ENCODE data around the gene GAL3ST3.

GAL3ST3 gene

DNA sequence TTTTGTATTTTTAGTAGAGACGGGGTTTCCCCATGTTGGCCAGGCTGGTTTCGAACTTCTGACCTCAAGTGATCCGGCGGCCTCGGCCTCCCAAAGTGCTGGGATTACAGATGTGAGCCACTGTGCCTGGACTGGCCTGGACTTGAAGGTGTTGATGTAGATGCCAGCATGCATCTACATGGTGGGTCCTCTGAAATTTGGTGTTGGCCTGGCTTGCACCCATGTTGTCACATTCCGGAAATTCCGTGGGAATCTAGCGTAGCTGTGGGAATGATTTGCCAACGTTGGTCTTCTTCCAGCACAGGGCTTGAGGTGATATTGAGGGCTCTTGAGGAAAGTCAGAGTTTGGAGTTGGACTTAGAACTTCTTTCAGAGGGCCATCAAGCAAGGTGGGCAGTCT is 27.6 kb upstream of the GAL3ST3 start:
- Mint-ChIP-seq H3K4me1 (peaks cover 51% of the 10 kb centered on the region), H3K27ac (no peak overlapping the region), H3K9me3 (no peaks in the 10 kb centered on the region), H3K36me3 (ENCODE audit: low read depth) (peaks cover 54% of the 10 kb centered on the region), H3K27me3 (ENCODE audit: low read depth, poor library complexity) (peaks cover 2% of the 10 kb centered on the region), H3K4me3 (no peak overlapping the region)
- no peak for DNase-seq
- TF ChIP-seq, protein P1, sequence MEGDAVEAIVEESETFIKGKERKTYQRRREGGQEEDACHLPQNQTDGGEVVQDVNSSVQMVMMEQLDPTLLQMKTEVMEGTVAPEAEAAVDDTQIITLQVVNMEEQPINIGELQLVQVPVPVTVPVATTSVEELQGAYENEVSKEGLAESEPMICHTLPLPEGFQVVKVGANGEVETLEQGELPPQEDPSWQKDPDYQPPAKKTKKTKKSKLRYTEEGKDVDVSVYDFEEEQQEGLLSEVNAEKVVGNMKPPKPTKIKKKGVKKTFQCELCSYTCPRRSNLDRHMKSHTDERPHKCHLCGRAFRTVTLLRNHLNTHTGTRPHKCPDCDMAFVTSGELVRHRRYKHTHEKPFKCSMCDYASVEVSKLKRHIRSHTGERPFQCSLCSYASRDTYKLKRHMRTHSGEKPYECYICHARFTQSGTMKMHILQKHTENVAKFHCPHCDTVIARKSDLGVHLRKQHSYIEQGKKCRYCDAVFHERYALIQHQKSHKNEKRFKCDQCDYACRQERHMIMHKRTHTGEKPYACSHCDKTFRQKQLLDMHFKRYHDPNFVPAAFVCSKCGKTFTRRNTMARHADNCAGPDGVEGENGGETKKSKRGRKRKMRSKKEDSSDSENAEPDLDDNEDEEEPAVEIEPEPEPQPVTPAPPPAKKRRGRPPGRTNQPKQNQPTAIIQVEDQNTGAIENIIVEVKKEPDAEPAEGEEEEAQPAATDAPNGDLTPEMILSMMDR (IDR thresholded peaks at IDR 0.05) = no peak

DNA sequence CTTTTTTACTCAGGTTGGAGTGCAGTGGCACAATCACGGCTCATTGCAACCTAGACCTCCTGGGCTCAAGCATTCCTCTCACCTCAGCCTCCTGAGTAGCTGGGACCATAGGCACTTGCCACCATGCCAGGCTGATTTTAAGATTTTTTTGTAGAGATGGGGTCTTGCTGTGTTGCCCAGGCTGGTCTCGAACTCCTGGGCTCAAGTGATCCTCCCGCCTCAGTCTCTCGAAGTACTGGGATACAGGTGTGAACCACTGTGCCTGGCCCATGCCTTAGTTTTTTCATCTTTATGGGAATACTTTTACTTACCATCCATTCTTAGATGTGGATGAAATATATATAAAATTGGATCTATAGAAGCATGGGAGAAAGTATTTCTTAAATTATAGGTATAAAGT is 26.3 kb upstream of the GAL3ST3 start:
- H3K4me1 Mint-ChIP-seq = peaks cover 51% of the 10 kb centered on the region
- no peak overlapping the region for H3K4me3 Mint-ChIP-seq
- no peaks in the 10 kb centered on the region for H3K9me3 Mint-ChIP-seq
- no peak overlapping the region for H3K27ac Mint-ChIP-seq
- peaks cover 54% of the 10 kb centered on the region for H3K36me3 Mint-ChIP-seq (ENCODE audit: low read depth)
- DNase-seq = no peak
- TF ChIP-seq, protein P1 (IDR thresholded peaks at IDR 0.05) = no peak
- peaks cover 2% of the 10 kb centered on the region for H3K27me3 Mint-ChIP-seq (ENCODE audit: low read depth, poor library complexity)

DNA sequence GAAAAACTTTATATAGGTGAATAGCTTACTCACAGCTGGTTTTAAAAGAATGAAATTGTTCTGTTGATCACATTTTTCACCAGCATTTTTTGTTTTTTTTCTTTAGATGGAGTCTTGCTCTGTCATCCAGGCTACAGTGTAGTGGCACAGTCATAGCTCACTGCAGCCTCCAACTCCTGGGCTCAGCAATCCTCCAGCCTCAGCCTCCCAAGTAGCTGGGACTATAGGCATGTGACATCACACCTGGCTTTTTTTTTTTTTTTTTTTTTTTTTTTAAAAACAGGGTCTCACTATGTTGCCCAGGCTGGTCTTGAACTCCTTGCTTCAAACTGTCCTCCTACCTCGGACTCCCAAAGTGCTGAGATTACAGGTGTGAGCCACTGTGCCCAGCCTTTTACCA is 24.7 kb upstream of the GAL3ST3 start:
- H3K4me1 Mint-ChIP-seq = peaks cover 44% of the 10 kb centered on the region
- H3K27ac Mint-ChIP-seq = no peak overlapping the region
- H3K27me3 Mint-ChIP-seq (ENCODE audit: low read depth, poor library complexity) = peaks cover 2% of the 10 kb centered on the region
- no peaks in the 10 kb centered on the region for H3K9me3 Mint-ChIP-seq
- H3K36me3 Mint-ChIP-seq (ENCODE audit: low read depth) = peaks cover 55% of the 10 kb centered on the region
- no peak for DNase-seq
- TF ChIP-seq, protein P1 (IDR thresholded peaks at IDR 0.05) = no peak
- no peak overlapping the region for H3K4me3 Mint-ChIP-seq

DNA sequence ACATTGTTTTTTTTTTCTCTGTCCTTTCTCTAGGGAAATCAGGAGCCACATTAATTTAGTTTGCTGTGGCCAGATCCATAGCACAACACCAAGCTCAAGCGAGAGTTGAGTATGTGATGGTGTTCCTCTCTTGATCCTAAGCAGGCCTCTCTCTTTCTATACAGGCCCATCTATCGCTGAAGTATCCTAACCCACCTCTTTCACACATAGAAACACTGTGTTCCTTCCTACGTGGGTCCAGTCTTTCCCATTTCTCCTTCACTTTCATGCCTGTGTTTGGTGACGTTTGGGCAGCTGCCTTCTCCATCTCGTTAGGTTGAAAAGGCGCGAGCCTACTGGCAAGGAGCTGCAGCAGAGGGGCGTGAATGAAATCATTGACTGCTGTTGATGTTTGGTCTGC is 23.6 kb upstream of the GAL3ST3 start:
- Mint-ChIP-seq H3K27me3 (ENCODE audit: low read depth, poor library complexity) (no peaks in the 10 kb centered on the region), H3K27ac (no peak overlapping the region), H3K36me3 (ENCODE audit: low read depth) (peaks cover 56% of the 10 kb centered on the region), H3K9me3 (no peaks in the 10 kb centered on the region), H3K4me1 (peaks cover 47% of the 10 kb centered on the region), H3K4me3 (peak overlapping the region; percentile 91)
- no peak for DNase-seq
- TF ChIP-seq, protein P1 (IDR thresholded peaks at IDR 0.05) = no peak

DNA sequence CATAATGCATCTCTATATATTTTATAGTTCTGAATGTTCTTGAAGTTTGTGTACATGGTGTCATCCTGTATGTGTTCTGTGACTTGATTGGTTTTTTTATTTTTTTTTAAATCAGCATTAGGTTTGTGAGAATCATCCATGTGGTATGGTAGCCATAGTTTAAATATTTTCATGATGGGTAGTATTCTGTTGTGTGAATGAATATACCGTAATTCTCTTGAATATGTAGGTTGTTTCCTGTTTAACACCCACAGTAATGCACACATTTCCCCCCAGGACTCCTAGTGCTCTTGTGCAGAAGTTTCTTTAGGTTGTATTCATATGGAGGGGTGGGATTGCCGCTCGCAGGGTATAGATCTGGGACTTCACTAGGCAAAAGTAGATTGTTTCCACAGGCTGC is 23.1 kb upstream of the GAL3ST3 start:
- peaks cover 48% of the 10 kb centered on the region for H3K4me1 Mint-ChIP-seq
- H3K27ac Mint-ChIP-seq = no peak overlapping the region
- peaks cover 56% of the 10 kb centered on the region for H3K36me3 Mint-ChIP-seq (ENCODE audit: low read depth)
- TF ChIP-seq, protein P1 (IDR thresholded peaks at IDR 0.05) = no peak
- H3K4me3 Mint-ChIP-seq = peak overlapping the region; percentile 91
- no peaks in the 10 kb centered on the region for H3K27me3 Mint-ChIP-seq (ENCODE audit: low read depth, poor library complexity)
- no peak for DNase-seq
- no peaks in the 10 kb centered on the region for H3K9me3 Mint-ChIP-seq

DNA sequence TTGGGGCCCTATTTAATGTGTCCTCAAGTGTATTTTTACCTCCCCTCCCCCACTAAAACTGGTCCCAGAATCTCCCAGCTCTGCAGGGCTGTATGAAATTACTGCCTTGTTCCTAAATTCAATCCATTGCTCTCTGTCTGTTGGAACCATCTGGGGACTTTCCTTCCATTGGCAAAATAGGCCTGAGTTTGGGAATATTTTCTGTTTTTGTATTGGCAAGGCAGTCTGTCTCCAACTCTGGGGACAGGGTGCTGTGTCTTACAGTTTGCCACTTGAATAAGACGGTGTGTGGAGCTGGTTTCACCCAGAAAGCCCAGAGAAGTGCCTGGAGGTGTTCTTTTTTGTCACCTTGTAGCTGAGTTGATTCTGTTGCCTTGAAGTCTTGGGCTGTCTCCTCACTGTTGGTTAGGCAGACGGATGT is 22.4 kb upstream of the GAL3ST3 start:
- Mint-ChIP-seq H3K36me3 (ENCODE audit: low read depth) (peaks cover 57% of the 10 kb centered on the region), H3K4me3 (peak overlapping the region; percentile 91), H3K27me3 (ENCODE audit: low read depth, poor library complexity) (no peaks in the 10 kb centered on the region), H3K9me3 (no peaks in the 10 kb centered on the region), H3K4me1 (peaks cover 53% of the 10 kb centered on the region), H3K27ac (peak overlapping the region; percentile 45)
- no peak for DNase-seq
- TF ChIP-seq, protein P1 (IDR thresholded peaks at IDR 0.05) = no peak

Measured in nephron progenitor cell (in vitro differentiated cells).